NCI-H1092 (cell line): Measurements from ENCODE around the gene ALOX12.
"Not testable (repeated sequence)": the region's sequence is repeated elsewhere in the genome, so short reads cannot be mapped to it uniquely, and the experiment has no call there.

ENCODE experiments used
- DNase-seq: peaks from one replicate; lab custom pipeline; 2025; lab: John Stamatoyannopoulos, UW

Gene ALOX12, protein sequence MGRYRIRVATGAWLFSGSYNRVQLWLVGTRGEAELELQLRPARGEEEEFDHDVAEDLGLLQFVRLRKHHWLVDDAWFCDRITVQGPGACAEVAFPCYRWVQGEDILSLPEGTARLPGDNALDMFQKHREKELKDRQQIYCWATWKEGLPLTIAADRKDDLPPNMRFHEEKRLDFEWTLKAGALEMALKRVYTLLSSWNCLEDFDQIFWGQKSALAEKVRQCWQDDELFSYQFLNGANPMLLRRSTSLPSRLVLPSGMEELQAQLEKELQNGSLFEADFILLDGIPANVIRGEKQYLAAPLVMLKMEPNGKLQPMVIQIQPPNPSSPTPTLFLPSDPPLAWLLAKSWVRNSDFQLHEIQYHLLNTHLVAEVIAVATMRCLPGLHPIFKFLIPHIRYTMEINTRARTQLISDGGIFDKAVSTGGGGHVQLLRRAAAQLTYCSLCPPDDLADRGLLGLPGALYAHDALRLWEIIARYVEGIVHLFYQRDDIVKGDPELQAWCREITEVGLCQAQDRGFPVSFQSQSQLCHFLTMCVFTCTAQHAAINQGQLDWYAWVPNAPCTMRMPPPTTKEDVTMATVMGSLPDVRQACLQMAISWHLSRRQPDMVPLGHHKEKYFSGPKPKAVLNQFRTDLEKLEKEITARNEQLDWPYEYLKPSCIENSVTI

DNA sequence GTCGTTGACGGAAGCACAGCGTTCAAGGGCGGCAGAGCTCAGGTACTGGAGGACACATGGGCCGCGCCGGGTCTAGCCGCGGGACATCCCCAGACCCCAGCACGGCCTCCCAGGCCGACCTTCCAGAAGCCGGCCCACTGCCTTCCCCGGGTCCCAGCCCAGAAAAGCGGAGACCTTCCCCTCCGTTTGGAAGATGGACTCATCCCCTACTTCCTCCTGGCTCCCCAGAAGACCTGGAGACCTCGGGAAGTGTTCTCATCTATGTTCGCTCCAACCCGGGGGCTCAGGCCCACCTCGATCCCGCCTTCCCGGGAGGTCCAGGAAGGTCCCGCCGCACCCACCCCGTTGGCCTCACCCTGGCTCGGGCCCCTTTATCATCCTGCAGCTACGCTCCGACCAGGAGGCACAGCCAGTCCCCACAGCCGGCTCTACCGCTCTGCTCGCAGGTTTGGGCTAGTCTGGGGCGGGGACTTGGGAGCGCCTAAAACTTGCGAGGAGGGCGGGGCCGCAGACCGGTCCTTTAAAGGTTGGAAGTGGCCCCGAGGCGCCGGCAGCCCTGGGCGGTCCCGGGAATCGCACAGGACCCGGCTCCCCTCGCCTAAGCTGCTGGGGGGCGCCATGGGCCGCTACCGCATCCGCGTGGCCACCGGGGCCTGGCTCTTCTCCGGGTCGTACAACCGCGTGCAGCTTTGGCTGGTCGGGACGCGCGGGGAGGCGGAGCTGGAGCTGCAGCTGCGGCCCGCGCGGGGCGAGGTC is at the start of gene ALOX12:
TSS of gene ALOX12 (plus strand) at position 550 of the 756 bp plus-strand sequence. CDS start at position 619, 69 bp downstream.
- DNase-seq = no peak

DNA sequence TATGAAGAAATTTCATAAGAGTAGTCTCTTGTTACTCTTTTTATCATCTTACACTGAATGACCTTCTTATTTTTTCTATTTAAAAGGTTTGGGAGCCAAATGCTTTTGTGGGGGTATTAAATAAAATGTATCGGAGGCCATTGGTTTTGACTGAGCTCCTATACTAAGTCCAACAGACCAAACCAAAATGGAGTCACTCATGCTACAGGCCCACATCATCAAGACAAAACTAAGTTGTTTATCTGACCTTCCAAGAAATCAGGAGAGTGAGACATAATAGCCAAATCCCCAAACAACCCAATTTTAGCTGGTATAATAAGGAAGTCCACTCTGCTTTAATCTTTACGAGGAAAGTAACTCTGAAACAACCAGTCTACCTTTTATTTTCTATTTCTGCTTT is 48.1 kb upstream of the ALOX12 start:
- no peak for DNase-seq

DNA sequence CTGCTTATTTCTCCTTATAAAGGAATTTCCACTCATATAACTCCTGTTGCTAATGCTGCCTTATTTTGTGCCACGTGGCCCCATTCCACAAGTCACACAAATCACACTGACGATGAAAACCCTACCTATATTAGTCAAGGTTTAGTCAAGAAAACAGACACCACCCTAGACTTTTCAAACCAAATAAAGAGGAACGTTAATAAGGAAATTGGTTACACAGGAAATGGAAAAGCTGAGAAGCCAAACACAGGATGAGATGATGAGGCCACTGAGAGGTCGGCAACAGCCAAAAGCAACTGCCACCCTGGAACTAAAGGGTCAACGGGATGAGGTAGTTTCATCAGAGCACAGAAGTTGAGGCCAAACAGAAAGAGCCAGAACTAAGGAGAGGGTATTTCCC is 47.3 kb upstream of the ALOX12 start:
- no peak for DNase-seq

DNA sequence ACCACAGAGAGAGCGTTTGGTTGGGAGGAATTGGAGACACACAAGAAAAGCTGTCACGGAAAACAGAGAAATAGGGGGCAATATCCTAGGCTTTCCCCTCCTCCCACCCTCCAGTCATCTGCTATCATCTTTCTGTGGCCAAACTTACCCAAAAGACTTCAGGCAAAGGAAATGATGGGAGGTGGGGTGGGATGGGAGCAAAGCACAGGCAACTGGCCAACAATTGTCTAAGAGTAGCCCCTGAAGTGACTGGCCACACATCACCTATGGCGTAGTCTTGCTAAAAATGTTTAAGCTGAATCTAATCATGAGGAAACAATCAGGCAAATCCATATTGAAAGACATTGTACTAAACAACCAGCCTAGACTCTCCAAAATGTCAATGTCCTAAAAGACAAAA is 46.9 kb upstream of the ALOX12 start:
- DNase-seq = no peak

DNA sequence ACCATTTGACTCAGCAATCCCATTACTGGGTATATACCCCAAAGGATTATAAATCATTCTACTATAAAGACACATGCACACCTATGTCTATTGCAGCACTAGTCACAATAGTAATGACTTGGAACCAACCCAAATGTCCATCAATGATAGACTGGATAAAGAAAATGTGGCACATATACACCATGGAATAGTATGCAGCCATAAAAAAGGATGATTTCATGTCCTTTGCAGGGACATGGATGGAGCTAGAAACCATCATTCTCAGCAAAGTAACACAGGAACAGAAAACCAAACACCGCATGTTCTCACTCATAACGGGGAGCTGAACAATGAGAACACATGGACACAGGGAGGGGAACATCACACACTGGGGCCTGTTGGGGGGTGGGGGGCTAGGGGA is 44.9 kb upstream of the ALOX12 start:
- not testable (repeated sequence) for DNase-seq

DNA sequence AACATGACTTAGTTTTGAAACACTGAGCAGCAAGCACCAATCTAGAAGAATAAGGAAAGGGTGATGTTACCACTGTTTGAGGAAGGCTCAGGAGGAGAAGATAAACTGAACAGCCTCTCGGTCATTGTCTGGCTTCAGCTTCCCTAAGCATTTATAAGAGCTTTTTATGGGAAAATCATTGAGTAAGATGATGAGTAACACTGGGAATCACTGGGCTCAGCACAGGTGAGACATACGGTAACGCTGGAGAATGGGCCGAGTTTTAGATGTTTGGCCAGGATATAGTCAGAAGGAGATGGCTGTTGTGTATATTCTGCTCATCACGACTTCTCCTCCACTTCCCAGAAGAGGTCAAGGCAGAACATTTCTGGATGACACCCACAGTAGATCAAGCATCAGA is 42.2 kb upstream of the ALOX12 start:
- DNase-seq = no peak

DNA sequence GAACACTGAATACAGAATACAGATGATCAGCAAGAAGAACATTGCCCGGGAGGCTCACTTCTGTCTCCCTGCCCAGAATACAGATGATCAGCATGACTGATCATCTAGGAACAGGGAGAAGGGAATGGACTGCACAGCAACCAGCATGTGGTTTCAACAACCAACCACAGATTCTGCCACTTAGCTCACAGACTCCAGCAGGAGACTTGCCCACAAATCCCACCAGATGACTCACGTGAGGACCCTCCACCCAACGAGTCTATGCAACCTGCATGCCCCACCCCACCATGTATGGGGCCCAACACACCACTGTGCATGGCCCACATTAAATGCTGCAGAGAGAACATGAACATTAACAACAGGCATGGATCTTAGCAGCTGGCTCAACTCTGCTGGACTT is 36.1 kb upstream of the ALOX12 start:
- no peak for DNase-seq

DNA sequence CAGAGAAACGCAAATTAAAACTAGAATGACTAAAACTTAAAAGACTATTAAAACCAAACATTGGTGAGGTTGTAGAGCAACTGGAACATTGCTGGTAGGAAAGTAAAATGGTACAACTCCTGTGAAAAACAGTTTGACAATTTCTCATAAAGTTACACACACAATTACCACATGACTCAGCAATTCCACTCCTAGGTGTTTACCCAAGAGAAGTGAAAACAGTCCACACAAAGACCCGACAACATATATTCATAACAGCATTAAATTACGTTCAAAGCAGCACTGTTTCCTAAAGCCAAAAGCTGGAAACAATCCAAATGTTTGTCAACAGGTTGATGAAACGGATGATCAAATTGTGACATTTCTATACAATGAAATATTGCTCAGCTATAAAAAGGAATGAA is 26.5 kb upstream of the ALOX12 start:
- no peak for DNase-seq

DNA sequence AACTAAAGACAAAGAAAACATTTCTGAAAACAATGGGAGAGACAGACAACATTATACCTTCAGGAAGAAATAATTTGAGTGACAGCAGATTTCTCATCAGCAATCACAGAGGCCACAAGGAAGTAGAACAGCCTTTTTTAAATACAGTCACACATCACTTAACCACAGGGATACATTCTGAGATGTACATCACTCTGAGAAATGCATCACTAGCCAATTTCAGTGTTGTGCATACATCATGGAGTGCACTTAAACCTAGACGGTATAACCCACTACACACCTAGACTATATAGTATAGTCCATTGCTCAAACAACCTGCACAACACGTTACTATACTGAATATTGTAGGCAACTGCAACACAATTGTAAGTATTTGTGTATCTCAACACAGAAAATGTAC is 24.9 kb upstream of the ALOX12 start:
- no peak for DNase-seq

DNA sequence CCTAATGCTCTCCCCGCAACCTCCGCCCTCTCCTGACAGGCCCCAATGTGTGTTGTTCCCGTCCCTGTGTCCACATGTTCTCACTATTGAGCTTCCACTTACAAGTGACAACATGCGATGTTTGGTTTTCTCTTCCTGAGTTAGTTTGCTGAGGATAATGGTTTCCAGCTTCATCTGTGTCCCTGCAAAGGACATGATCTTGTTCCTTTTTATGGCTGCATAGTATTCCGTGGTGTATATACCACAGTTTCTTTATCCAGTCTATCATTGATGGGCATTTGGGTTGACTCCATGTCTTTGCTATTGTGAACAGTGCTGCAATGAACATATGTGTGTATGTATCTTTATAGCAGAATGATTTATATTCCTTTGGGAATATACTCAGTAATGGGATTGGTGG is 16.4 kb upstream of the ALOX12 start:
- not testable (repeated sequence) for DNase-seq

DNA sequence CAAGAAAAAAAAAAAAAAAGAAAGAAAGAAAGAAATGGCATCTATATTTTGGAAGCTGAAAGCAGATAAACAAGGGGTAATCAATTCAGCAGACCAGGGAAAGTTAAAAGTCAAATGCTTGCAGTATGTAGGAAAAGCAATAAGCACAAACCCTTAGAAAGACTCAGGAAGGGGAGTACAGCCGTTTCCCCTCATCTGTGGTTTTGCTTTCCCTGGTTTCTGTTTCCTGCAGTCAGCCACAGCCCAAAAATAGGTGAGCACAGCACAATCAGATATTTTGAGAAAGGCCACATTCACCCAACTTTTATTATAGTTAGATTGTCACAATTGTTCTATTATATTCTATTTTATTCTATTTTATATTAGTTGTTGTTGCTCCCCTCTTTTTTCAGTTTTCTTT is 14.4 kb upstream of the ALOX12 start:
- no peak for DNase-seq

DNA sequence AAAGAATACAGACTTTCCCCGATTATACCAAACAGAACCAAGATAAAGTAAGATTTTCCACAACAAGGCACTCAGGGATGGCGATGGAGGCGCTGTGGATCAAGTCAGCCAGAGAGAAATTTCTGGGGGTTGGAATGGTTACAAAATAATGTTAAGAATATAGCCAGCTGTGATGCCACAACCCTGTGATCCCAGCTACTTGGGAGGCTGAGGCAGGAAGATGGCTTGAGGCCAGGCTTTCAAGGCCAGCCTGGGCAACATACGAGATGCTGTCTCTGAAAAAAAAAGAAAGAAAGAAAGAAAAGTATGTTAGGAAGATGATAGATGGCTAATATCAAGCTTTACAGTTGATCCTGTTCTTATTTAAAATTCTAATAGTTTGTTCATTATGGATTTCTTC is 10.6 kb upstream of the ALOX12 start:
- no peak for DNase-seq

DNA sequence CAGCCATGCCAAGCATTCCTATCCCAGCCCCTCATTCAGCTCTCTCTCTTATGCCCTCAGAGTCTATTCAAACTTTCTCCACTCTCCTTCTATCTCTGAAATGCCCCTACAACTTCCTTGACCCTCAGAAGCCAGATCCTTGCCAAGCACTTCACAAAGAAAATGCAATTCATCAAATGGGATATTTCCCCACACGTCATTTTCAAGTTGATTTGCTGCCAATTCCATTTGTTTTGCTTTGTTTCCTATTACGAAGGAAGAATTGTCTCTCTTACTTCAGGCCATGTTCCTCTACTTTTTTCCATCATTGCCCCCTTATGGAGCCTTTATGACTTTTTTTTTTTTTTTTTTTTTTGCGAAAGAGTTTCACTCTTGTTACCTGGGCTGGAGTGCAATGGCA is 9.2 kb upstream of the ALOX12 start:
- DNase-seq = no peak

DNA sequence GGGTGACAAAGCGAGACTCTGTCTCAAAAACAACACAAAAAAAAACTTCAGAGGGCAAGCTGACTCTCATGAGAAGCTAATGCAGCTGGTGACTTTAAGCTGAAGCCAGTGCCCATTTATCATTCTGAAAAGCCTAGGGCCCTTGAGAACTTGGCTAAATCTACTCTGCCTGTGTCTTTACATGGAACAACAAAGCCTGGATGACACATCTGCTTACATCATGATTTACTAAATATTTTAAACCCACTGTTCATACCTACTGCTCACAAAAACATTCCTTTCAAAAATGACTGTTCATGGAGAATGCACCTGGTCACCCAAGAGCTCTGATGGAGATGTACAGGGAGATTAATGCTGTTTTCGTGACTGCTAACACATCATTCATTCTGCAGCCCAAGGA is 6.1 kb upstream of the ALOX12 start:
- no peak for DNase-seq

DNA sequence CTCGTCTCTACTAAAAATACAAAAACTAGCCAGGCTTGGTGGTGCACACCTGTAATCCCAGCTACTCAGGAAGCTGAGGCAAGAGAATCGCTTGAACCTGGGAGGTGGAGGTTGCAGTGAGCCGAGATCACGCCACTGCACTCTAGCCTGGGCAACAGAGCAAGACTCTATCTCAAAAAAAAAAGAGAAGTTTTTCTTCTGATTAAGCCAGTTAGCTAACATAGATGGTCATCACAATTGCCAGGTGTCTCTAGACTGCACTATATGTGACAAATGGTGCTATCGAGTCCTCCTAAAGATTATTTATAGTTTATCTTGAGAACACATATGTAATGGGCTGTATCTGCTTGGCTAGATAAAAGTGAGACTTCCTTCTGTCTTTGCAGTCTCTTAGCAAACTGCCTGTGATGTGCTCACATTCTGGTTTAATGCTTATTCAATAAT is 2.2 kb upstream of the ALOX12 start:
- DNase-seq = not testable (repeated sequence)

DNA sequence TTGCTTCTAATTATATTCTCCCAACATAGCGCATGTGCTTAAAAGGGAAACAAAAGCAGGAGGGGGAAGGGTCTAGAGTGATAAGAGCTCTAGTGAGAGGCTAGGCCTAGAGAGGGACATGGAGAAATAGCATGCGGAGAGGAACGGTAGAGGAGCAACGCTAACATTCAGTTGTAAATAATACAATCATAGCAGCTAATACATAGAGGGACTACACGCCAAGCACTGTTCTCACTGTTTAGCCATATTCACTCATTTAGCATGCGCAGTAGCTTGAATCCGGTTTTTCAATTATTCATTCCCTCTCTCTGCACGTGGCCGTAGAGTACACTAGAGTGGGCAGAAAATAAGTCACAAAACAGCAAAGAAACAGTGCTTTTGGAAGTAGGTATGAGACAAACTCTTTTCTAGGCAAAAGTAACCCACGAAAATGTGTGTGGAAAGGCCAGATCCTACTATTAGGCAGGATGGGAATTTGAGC is 1.7 kb upstream of the ALOX12 start:
- no peak for DNase-seq

DNA sequence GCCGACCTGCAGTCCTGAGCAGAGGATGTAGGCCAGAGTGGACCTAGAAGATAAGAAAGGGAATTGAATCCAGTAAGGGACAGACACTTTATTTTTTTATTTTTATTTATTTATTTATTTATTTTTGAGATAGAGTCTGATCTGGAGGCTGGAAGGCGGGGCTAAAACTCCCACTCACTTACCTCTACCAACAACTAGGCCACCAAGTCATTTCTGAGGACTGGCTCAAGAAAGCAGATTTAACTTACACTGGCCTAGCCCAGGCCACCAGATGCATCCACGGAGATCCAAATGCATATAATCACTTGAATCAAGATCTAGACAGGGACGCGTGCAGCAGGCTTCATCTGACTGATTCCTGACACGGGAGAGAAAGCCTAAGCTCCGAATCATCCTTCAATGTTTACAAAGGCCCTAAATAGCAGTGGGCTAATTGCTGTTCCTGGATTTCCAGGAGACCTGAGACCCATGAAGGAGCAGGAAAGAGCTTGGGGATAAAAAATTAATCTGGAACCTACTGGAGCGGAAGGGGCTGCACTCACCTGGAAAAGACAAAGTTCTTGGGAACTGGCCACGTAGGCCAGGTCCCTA is 1.1 kb upstream of the ALOX12 start:
- no peak for DNase-seq

DNA sequence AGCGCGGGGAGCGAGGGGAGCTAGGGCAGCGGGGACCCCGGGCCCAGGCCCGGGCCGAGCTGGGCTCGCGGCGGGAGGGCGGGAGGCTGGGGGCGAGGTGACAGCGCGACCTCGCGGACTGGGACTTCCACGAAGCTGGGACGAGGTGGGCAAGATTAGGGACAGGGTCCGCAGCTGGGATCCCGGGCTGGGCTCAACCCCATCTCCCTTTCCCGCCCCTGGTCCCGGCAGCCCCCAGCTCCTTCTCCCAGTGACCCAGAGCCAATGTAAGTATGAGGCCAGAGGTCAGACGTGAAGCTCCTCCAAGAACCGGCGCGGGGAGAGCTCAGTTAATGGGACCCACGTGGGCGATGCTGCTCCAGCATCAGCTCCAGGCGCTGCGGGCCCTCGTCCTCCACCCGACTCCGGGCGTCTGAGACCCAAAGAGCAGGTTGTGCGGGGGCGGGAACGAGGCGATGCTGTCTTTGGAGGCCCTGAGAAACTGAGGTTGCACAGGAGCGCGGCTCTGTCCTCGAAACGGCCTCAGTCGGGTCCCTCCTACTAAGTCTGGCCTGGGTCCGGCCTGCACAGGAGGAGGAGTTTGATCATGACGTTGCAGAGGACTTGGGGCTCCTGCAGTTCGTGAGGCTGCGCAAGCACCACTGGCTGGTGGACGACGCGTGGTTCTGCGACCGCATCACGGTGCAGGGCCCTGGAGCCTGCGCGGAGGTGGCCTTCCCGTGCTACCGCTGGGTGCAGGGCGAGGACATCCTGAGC is 585 bp downstream of the ALOX12 start:
- DNase-seq = no peak

DNA sequence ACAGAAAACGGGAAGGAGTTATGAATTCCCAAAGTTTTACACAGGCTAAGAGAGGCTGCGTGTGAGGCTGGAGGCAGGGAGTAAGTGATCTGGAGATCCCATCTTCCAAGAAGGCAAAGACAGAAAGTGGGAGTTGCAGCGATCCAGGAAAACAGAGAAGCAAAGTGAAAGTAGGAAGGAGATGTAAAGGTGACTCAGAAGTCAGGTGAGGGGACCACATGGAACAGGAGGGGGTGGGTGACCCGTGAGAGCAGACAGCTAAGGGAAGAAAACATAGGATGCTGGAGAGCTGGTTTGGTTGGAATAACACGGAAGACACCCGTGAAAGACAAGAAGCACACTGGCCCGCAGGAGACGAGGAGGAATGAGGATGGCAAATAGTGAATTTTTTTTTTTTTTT is 1.3 kb downstream of the ALOX12 start:
- no peak for DNase-seq

DNA sequence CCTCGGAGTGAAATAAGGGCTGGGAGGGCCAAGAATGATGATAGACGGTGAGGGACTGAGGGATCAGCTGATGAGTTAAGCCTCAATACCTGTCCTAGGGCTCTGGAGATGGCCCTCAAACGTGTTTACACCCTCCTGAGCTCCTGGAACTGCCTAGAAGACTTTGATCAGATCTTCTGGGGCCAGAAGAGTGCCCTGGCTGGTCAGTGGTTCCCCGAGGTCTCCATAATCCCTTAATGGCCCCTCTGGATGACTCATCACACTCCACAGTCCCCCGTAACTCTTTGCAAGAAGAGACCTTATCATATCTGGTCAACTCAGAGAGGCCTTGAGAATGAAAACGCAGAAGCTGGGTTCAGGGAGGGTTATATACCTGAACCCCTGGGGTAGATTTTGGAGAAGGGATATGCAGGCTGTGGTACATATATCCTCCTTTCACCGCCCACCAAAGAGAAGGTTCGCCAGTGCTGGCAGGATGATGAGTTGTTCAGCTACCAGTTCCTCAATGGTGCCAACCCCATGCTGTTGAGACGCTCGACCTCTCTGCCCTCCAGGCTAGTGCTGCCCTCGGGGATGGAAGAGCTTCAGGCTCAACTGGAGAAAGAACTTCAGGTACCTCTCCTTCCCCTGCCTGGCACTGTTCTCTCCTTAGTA is 3.1 kb downstream of the ALOX12 start:
- DNase-seq = no peak

DNA sequence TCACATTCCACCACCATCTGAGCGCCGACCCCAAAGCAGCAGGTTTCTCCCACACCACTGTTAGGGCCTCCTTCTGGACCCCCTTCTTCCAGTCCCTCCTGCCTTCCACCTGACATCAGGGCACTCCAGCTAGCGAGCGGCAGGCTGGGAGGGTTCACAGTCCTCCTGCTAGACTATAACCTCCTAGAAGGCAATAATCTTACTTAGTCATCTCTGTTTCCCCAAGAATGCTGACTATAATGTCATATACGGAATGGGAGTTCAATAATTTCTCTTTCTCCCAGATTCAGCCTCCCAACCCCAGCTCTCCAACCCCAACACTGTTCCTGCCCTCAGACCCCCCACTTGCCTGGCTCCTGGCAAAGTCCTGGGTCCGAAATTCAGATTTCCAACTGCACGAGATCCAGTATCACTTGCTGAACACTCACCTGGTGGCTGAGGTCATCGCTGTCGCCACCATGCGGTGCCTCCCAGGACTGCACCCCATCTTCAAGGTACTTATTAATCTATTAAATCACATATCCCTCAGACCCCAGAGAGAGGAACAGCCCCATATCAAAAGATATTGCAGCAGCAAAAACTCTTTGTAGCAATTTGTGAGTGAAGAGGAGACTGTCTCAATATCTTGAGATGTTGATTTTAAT is 5.6 kb downstream of the ALOX12 start:
- no peak for DNase-seq
